ENCODE results near the gene NPHP1. TPM values are rescaled to one million over a fixed set of nuclear protein-coding genes. Genes with fewer than 3 reads are reported as not detected.
"Not testable (repeated sequence)": the region's sequence is repeated elsewhere in the genome, so short reads cannot be mapped to it uniquely, and the experiment has no call there.

Gene NPHP1
- total RNA-seq: 0.21 and 0.44 TPM in 2 replicates

DNA sequence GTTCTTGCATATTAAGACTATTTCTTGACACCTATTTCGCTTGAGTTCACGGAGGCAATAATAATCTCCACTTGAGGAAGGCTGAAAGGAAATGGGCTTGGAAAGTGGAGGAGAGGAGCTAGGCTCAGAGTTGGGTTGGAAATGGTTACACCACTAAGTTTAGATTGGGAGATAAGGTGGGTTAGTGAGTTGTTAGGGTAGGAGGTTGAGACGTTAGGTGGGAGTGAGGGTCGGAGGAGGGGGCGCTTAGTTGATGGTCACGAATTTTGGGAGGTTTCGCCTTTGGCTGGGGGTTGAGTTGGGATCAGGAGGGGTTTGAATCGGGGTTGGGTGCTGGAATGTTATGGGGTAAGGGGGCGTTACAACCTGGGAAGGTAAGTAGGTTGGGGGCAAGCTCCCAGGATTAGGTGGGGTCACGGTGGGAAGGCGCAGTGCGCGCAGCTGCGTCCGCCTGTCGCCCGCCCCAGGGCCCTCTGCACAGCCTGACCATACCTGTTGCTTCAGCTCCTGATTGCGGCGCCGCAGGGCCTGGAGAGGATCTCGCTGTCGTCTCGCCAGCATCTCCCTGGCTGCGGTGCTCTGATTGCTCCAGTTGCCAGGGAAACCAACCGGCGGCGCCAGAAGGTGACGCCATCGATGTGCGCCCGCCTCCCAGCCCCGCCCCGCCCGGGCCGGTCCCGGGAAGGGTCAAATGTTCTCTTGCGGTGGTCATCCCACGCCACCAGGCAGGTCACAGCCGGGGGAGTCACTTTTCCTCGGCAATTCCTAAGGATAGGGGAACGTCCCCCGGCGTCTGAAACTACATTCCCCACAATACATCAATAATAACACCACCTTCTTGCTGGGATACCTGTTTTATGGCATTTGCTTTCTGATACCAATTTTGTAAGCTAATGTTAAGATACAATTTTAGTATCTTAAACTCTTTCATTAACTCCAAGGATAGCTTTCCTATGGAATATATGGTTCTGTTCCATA, at the start of gene NPHP1:
NPHP1 (minus strand) TSS at position 606 of the 978 bp plus-strand sequence; CDS start at position 561, 45 bp downstream.
- peaks cover 20% of the 10 kb centered on the region for H3K4me1 Mint-ChIP-seq
- H3K36me3 Mint-ChIP-seq (ENCODE audit: low read depth): peaks cover 13% of the 10 kb centered on the region
- intact Hi-C loops (cut with micrococcal nuclease): loop anchor here (1.0 kb wide), 1 partner anchor 8 kb away; the partner anchor contains the start of gene MTLN
- peaks cover 7% of the 10 kb centered on the region for H3K27me3 Mint-ChIP-seq
- H3K27ac Mint-ChIP-seq: peak within 1 kb of the TSS; percentile 88
- DNase-seq: peak; percentile 97
- no peaks in the 10 kb centered on the region for H3K9me3 Mint-ChIP-seq
- H3K4me3 Mint-ChIP-seq: peak within 1 kb of the TSS; percentile 89

- H3K27me3 Mint-ChIP-seq; intact Hi-C loops (cut with micrococcal nuclease); DNase-seq; H3K4me3 Mint-ChIP-seq; H3K36me3 Mint-ChIP-seq (ENCODE audit: low read depth); H3K4me1 Mint-ChIP-seq; H3K9me3 Mint-ChIP-seq; H3K27ac Mint-ChIP-seq: not testable (repeated sequence)
Measured at GRCh38 chr2:110248081-110248795, 43.4 kb upstream of the NPHP1 start.

- H3K27ac Mint-ChIP-seq; H3K36me3 Mint-ChIP-seq (ENCODE audit: low read depth); DNase-seq; H3K4me3 Mint-ChIP-seq; H3K9me3 Mint-ChIP-seq; H3K27me3 Mint-ChIP-seq; intact Hi-C loops (cut with micrococcal nuclease); H3K4me1 Mint-ChIP-seq: not testable (repeated sequence)
Measured at GRCh38 chr2:110245488-110246435, 40.9 kb upstream of the NPHP1 start.

DNA sequence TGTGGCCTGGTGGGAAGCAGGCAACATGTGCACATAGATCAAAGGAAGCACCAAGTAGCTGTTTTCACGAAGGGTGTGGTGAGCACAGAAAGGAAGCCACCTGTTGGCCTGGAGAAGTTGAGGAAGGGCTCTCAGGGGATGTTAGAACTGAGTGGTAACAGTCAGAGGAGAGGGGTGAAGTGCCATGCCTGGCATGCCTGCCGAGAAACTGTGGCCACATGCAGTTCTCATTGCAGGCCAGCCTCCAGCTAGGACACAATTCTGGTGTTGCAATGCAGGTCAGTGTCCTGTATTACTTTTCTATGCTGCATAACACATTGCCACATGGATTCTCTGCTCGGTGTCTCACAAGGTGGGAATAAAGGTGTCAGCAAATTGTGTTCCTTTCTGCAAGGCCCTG, 38.5 kb upstream of the NPHP1 start:
- H3K9me3 Mint-ChIP-seq; H3K4me3 Mint-ChIP-seq; H3K27me3 Mint-ChIP-seq; H3K36me3 Mint-ChIP-seq (ENCODE audit: low read depth); H3K27ac Mint-ChIP-seq; intact Hi-C loops (cut with micrococcal nuclease); H3K4me1 Mint-ChIP-seq: not testable (repeated sequence)
- peak; percentile 2 for DNase-seq

- H3K4me3 Mint-ChIP-seq; intact Hi-C loops (cut with micrococcal nuclease); H3K36me3 Mint-ChIP-seq (ENCODE audit: low read depth); H3K9me3 Mint-ChIP-seq; H3K27me3 Mint-ChIP-seq; H3K4me1 Mint-ChIP-seq; H3K27ac Mint-ChIP-seq: not testable (repeated sequence)
- peak; percentile 3 for DNase-seq
Measured at GRCh38 chr2:110234514-110234913, 29.7 kb upstream of the NPHP1 start.

GRCh38 chr2:110229886-110230285, 25.1 kb upstream of the NPHP1 start:
- H3K9me3 Mint-ChIP-seq; intact Hi-C loops (cut with micrococcal nuclease); H3K36me3 Mint-ChIP-seq (ENCODE audit: low read depth); H3K27ac Mint-ChIP-seq; H3K4me3 Mint-ChIP-seq; DNase-seq; H3K4me1 Mint-ChIP-seq: not testable (repeated sequence)
- peaks cover 19% of the 10 kb centered on the region for H3K27me3 Mint-ChIP-seq

GRCh38 chr2:110222626-110223025, 17.8 kb upstream of the NPHP1 start:
- H3K4me1 Mint-ChIP-seq; H3K9me3 Mint-ChIP-seq; DNase-seq; H3K4me3 Mint-ChIP-seq; H3K27ac Mint-ChIP-seq; H3K36me3 Mint-ChIP-seq (ENCODE audit: low read depth); intact Hi-C loops (cut with micrococcal nuclease): not testable (repeated sequence)
- H3K27me3 Mint-ChIP-seq: peaks cover 60% of the 10 kb centered on the region

GRCh38 chr2:110221938-110222337, 17.1 kb upstream of the NPHP1 start:
- DNase-seq: peak; percentile 27
- H3K9me3 Mint-ChIP-seq: no peaks in the 10 kb centered on the region
- H3K4me3 Mint-ChIP-seq: no peak overlapping the region
- H3K27me3 Mint-ChIP-seq: peaks cover 56% of the 10 kb centered on the region
- intact Hi-C loops (cut with micrococcal nuclease): no loop called here
- H3K27ac Mint-ChIP-seq: no peak overlapping the region
- no peaks in the 10 kb centered on the region for H3K4me1 Mint-ChIP-seq
- no peaks in the 10 kb centered on the region for H3K36me3 Mint-ChIP-seq (ENCODE audit: low read depth)

DNA sequence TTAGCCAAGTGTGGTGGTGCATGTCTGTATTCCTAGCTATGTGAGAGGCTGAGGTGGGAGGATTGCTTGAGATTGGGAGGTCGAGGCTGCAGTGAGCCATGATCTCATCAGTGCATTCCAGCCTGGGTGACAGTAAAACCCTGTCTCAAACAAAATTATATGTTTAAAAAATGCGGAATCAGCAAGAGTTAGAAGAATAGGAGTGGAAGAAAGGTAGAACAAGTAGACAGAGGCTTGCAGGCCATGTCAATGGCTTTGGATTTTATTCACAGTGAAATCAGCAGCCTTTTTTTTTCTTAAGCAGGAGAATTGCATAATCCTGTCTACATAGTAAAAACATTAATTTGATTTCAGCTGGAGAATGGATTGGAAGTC, 15.4 kb upstream of the NPHP1 start:
- DNase-seq: no peak
- Mint-ChIP-seq H3K36me3 (ENCODE audit: low read depth) (no peaks in the 10 kb centered on the region), H3K27me3 (peaks cover 62% of the 10 kb centered on the region), H3K4me1 (no peaks in the 10 kb centered on the region), H3K27ac (no peak overlapping the region), H3K4me3 (no peak overlapping the region), H3K9me3 (no peaks in the 10 kb centered on the region)
- intact Hi-C loops (cut with micrococcal nuclease): no loop called here

GRCh38 chr2:110219496-110220189, 14.8 kb upstream of the NPHP1 start:
- no peaks in the 10 kb centered on the region for H3K36me3 Mint-ChIP-seq (ENCODE audit: low read depth)
- intact Hi-C loops (cut with micrococcal nuclease): loop anchor here (10.0 kb wide), 1 partner anchor 105 kb away; the partner anchor contains the start of gene MALL
- H3K4me1 Mint-ChIP-seq: no peaks in the 10 kb centered on the region
- no peak overlapping the region for H3K4me3 Mint-ChIP-seq
- H3K9me3 Mint-ChIP-seq: no peaks in the 10 kb centered on the region
- peaks cover 64% of the 10 kb centered on the region for H3K27me3 Mint-ChIP-seq
- no peak for DNase-seq
- no peak overlapping the region for H3K27ac Mint-ChIP-seq

DNA sequence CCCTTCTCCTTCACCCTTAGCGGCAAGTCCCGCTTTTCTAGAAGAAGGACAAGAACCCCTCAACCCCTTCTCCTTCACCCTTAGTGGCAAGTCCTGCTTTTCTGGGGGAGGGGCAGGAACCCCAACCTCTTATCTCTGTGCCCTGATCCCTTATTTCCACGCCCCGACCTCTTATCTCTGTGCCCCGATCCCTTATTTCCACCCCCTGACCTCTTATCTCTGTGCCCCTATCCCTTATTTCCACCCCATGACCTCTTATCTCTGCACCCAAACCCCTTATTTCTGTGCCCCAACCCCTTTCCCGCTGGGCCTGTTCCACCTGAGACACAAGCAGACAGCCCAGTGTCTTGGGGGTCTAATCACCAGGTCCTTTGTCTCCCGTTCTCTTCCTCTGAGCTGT, 14.1 kb upstream of the NPHP1 start:
- not testable (repeated sequence) for H3K36me3 Mint-ChIP-seq (ENCODE audit: low read depth); H3K4me3 Mint-ChIP-seq; H3K9me3 Mint-ChIP-seq; H3K4me1 Mint-ChIP-seq; H3K27ac Mint-ChIP-seq
- DNase-seq: peak; percentile 32
- H3K27me3 Mint-ChIP-seq: peaks cover 65% of the 10 kb centered on the region
- intact Hi-C loops (cut with micrococcal nuclease): loop anchor here (10.0 kb wide), 1 partner anchor 104 kb away; the partner anchor contains the start of gene MALL

DNA sequence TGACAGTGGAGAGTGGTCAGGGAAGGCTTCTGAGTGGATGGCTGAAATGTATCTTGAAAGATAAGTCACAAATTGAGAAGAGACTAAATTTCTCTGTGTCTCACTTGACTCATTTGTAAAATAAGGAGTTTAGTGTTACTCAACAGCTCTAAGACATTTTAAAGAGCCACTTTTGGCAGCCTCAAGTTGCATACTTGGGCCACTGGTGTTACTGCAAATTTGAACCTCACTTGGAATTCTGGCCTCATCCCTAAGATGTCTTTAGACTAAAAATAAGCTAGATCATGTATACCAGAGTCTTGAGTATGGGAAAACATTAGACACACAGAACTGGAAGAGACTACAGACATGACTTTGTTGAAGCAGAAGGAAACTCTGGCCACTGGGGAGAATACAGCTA, 12.0 kb upstream of the NPHP1 start:
- H3K36me3 Mint-ChIP-seq (ENCODE audit: low read depth): peaks cover 5% of the 10 kb centered on the region
- intact Hi-C loops (cut with micrococcal nuclease): loop anchor here (10.0 kb wide), 1 partner anchor 102 kb away; the partner anchor contains the start of gene MALL
- no peak for DNase-seq
- peaks cover 54% of the 10 kb centered on the region for H3K27me3 Mint-ChIP-seq
- no peak overlapping the region for H3K27ac Mint-ChIP-seq
- no peaks in the 10 kb centered on the region for H3K4me1 Mint-ChIP-seq
- H3K9me3 Mint-ChIP-seq: no peaks in the 10 kb centered on the region
- no peak overlapping the region for H3K4me3 Mint-ChIP-seq

- peaks cover 9% of the 10 kb centered on the region for H3K36me3 Mint-ChIP-seq (ENCODE audit: low read depth)
- no peak for DNase-seq
- peaks cover 48% of the 10 kb centered on the region for H3K27me3 Mint-ChIP-seq
- no peaks in the 10 kb centered on the region for H3K9me3 Mint-ChIP-seq
- intact Hi-C loops (cut with micrococcal nuclease): loop anchor here (10.0 kb wide), 1 partner anchor 101 kb away; the partner anchor contains the start of gene MALL
- no peak overlapping the region for H3K27ac Mint-ChIP-seq
- H3K4me3 Mint-ChIP-seq: no peak overlapping the region
- no peaks in the 10 kb centered on the region for H3K4me1 Mint-ChIP-seq
Measured at GRCh38 chr2:110216199-110216598, 11.4 kb upstream of the NPHP1 start.

All from activated CD4-positive, alpha-beta T cell treated with anti-CD3 and anti-CD28 coated beads, Interleukin-2, amount 10 ng/mL, durations not matched to agents 24 days and 14 days (primary cell).